GM23248 (cell line): ENCODE measurements around the gene HAUS6. TPM values are rescaled to one million over a fixed set of nuclear protein-coding genes. Genes with fewer than 3 reads are reported as not detected.
A peak's percentile ranks its signal among the peaks of the same experiment; 100 is the strongest.
"Not testable (repeated sequence)": the region's sequence is repeated elsewhere in the genome, so short reads cannot be mapped to it uniquely, and the experiment has no call there.

Experiments used
- DNase-seq: peaks from one replicate; pipeline ENCODE4 v3.0.0-alpha.2; 2015
- H2AFZ ChIP-seq: fragments of 200-600 bp; sonication (generic); 2 replicates; pipeline ENCODE4 v1.6.1; 2016; ENCODE audit warnings: antibody characterized with exemption
- H3F3A ChIP-seq: fragments of 200-600 bp; sonication (generic); 2 replicates; pipeline ENCODE4 v1.6.1; 2016; ENCODE audit warnings: mild to moderate bottlenecking, antibody characterized with exemption, mixed run types; ENCODE audit not compliant: insufficient read depth
- H3K27ac ChIP-seq: fragments of 200-600 bp; sonication (generic); 2 replicates; pipeline ENCODE4 v1.5.1; 2016; ENCODE audit warnings: mild to moderate bottlenecking
- H3K27me3 ChIP-seq: fragments of 200-600 bp; sonication (generic); replicated peaks from 2 replicates; pipeline ENCODE4 v1.6.1; 2016; ENCODE audit warnings: mild to moderate bottlenecking; ENCODE audit not compliant: insufficient read depth
- H3K36me3 ChIP-seq: fragments of 200-600 bp; sonication (generic); 2 replicates; pipeline ENCODE4 v1.6.1; 2016; ENCODE audit warnings: low read depth, mild to moderate bottlenecking
- H3K4me1 ChIP-seq: fragments of 200-600 bp; sonication (generic); 2 replicates; pipeline ENCODE4 v1.6.1; 2016; ENCODE audit warnings: mild to moderate bottlenecking; ENCODE audit not compliant: insufficient read depth
- H3K4me2 ChIP-seq: fragments of 200-600 bp; sonication (generic); one replicate; pipeline ENCODE4 v1.6.1; 2016; ENCODE audit warnings: mild to moderate bottlenecking; ENCODE audit not compliant: unreplicated experiment
- H3K4me3 ChIP-seq: fragments of 200-600 bp; sonication (generic); 2 replicates; pipeline ENCODE4 v1.5.1; 2016; ENCODE audit warnings: mild to moderate bottlenecking
- H3K79me2 ChIP-seq: fragments of 200-600 bp; sonication (generic); 2 replicates; pipeline ENCODE4 v1.6.1; 2016; ENCODE audit warnings: mild to moderate bottlenecking; ENCODE audit not compliant: insufficient read depth
- H3K9ac ChIP-seq: fragments of 200-600 bp; sonication (generic); 2 replicates; pipeline ENCODE4 v1.6.1; 2016; ENCODE audit warnings: mild to moderate bottlenecking
- H3K9me2 ChIP-seq: fragments of 200-600 bp; sonication (generic); 2 replicates; pipeline ENCODE4 v1.6.1; 2016; ENCODE audit warnings: mixed run types, mild to moderate bottlenecking, moderate library complexity; ENCODE audit not compliant: insufficient read depth
- H3K9me3 ChIP-seq: fragments of 200-600 bp; sonication (generic); one replicate; pipeline ENCODE4 v1.6.1; 2017; ENCODE audit warnings: low read depth
- H4K20me1 ChIP-seq: fragments of 200-600 bp; sonication (generic); 2 replicates; pipeline ENCODE4 v1.6.0; 2016; ENCODE audit not compliant: insufficient read depth
- EZH2 ChIP-seq: fragments of 200-600 bp; sonication (generic); IDR thresholded peaks from 2 replicates; pipeline ENCODE4 v1.6.1; 2018; ENCODE audit warnings: antibody characterized with exemption, mild to moderate bottlenecking; ENCODE audit not compliant: insufficient read depth, poor library complexity, severe bottlenecking
- EZH2phosphoT487 ChIP-seq: fragments of 200-600 bp; sonication (generic); IDR thresholded peaks from 2 replicates; pipeline ENCODE4 v1.6.1; 2018; ENCODE audit warnings: antibody characterized with exemption, moderate library complexity, mild to moderate bottlenecking, low read depth; ENCODE audit not compliant: insufficient read depth
- WGBS, 2 experiments: methylation state at CpG; one replicate each; pipeline ENCODE4 v1.1.6; 2015 to 2017; ENCODE audit warnings: low lambda C conversion rate in 2 of 2, low coverage in 1 of 2; ENCODE audit errors: missing lambda C conversion rate in 2 of 2; 5-methylcytosine and 5-hydroxymethylcytosine counted together
- in situ Hi-C: fragments of 300-500 bp; cut with MboI; formaldehyde crosslinking; loops from 2 replicates; pipeline ENCODE4 v1.15.0; 2020
- polyA plus RNA-seq: library from polyadenylated mRNA; unstranded; fragments of >200 nt; fragmentation: Nextera tagmentation; extraction: Ambion mirVana; gene quantifications from 2 replicates; pipeline ENCODE4 v1.2.1, GENCODE V29; 2016
- total RNA-seq: library from RNA; depleted of rRNA; stranded (reverse); fragments of >200 nt; shearing (Covaris generic); gene quantifications from 2 replicates; pipeline ENCODE4 v1.2.3, GENCODE V29; 2014

Gene HAUS6
- total and polyA plus RNA-seq, 2 experiments from 2014 or later: 7.7 to 12.5 TPM

DNA sequence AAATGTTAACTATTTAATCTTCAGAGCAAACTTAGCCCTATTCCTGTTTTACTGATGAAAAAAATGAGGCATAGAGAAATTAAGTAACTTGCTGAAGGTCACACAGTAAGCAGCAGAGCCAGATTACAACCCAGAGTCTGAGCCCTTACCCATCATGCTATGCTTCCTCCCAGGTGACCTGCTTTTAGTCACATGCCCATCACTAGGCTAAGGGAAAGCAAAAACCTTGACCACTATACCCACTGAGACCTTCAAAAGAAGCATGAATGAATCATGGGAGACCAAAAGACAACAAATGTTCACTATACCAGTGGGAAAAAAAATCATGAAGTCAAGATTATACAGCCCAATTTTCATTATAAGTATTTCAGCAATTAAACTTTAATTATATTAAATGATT, 5.3 kb upstream of the HAUS6 start:
- Histone ChIP-seq H3K4me2 (no peak overlapping the region), H3K36me3 (no peaks in the 10 kb centered on the region), H3K79me2 (no peaks in the 10 kb centered on the region), H3K9ac (no peak overlapping the region), H3F3A (peaks cover 24% of the 10 kb centered on the region; the same call in 1 of the 2 replicates), H3K27ac (no peak overlapping the region), H3K9me3 (no peaks in the 10 kb centered on the region), H3K9me2 (no peaks in the 10 kb centered on the region), H3K4me3 (no peak overlapping the region), H4K20me1 (no peaks in the 10 kb centered on the region), H2AFZ (no peak overlapping the region), H3K27me3 (no peaks in the 10 kb centered on the region), H3K4me1 (no peaks in the 10 kb centered on the region)
- in situ Hi-C loops: no loop called here
- DNase-seq: no peak
- TF ChIP-seq EZH2: no peak

DNA sequence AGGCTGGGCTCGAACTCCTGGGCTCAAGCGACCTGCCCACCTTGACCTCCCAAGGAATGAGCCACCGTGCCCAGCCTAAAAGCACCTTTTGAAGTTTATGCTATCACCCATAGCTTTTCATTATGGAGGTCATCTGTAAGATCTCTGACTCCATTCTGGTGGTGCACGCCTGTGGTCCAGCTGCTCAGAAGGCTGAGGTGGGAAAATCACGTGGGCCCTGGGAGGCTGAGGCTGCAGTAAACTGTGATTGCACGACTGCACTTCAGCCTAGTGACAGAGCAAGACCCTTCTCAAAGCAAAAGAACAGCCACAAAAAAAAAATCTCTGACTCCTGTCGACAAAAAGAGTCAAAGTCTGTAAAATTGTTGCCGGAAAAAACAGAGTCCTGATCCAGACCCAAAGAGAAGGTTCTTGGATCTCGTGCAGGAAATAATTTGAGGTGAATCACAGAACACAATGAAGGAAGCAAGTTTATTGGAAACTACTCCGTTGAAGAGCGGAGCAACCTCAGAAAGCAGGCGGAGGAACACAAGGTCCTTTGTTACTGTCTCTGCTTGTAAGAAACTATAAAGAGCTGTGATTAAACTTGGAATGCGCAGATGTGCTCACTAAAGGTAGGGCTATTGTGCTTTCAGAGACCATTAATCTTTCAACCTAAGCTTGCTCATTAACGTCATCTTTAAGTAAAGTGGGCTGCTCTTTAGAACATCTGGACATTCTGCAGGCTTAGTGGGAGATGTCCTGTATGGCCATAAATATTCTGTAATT, 2.0 kb upstream of the HAUS6 start:
- WGBS, 2 experiments: 32 to 33% methylated on average over 13 to 14 of the region's 14 CpGs
- TF ChIP-seq EZH2phosphoT487: no peak
- TF ChIP-seq EZH2: no peak
- H3K4me2 ChIP-seq: no peak overlapping the region
- peak overlapping the region; percentile 39 for H3K27ac ChIP-seq
- no peaks in the 10 kb centered on the region for H3K27me3 ChIP-seq
- no peaks in the 10 kb centered on the region for H3K36me3 ChIP-seq
- H3F3A ChIP-seq: 0 out of 2 replicates have a peak, but pooled peaks cover 13% of the 10 kb centered on the region
- 0 out of 2 replicates have a peak overlapping the region, but pooled peaks have one; percentile 19 for H3K9ac ChIP-seq
- H3K4me1 ChIP-seq: peaks cover 11% of the 10 kb centered on the region
- no peaks in the 10 kb centered on the region for H3K9me3 ChIP-seq
- H3K9me2 ChIP-seq: no peaks in the 10 kb centered on the region
- DNase-seq: peak; percentile 43
- peak overlapping the region; percentile 79 for H2AFZ ChIP-seq
- in situ Hi-C loops: no loop called here
- H3K79me2 ChIP-seq: peaks cover 28% of the 10 kb centered on the region
- H3K4me3 ChIP-seq: no peak overlapping the region
- no peaks in the 10 kb centered on the region for H4K20me1 ChIP-seq

DNA sequence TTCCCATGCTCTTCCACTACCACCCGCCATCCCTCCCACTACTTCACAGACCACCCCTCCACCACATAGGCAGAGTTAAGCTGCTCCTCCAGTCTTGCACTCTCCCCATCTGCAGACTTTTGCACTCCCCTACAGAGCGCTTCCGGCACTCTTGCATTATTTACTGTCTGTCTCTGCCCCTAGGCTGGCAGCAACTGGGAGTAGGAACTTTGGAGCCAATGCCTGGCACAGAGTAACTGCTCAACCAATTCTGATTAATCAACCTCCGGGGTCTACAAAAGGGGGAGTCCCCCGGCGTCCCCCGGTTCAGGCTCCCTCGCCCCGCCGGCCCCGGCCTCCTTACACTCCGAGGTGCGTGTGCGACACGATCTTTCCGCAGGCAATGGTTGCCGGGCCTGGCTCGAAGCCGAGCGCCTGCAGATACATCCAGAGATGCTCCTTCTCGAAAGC, 498 bp downstream of the HAUS6 start:
- DNase-seq: peak; percentile 62
- TF ChIP-seq EZH2phosphoT487 (no peak), EZH2 (no peak)
- peaks cover 50% of the 10 kb centered on the region for H3K79me2 ChIP-seq
- H3K4me2 ChIP-seq: peak overlapping the region; percentile 79
- H3K9ac ChIP-seq: peak overlapping the region; percentile 88
- no peaks in the 10 kb centered on the region for H3K9me2 ChIP-seq
- 0 to 3% methylated on average over 10 to 21 of the region's 21 CpGs for WGBS, 2 experiments
- H3K4me1 ChIP-seq: peaks cover 11% of the 10 kb centered on the region
- peak overlapping the region; percentile 97 for H3K4me3 ChIP-seq
- H4K20me1 ChIP-seq: no peaks in the 10 kb centered on the region
- H3K27ac ChIP-seq: peak overlapping the region; percentile 73
- no peaks in the 10 kb centered on the region for H3K36me3 ChIP-seq
- in situ Hi-C loops: no loop called here
- H3K27me3 ChIP-seq: no peaks in the 10 kb centered on the region
- H3F3A ChIP-seq: 0 out of 2 replicates have a peak, but pooled peaks cover 13% of the 10 kb centered on the region
- no peaks in the 10 kb centered on the region for H3K9me3 ChIP-seq
- H2AFZ ChIP-seq: peak overlapping the region; percentile 86

DNA sequence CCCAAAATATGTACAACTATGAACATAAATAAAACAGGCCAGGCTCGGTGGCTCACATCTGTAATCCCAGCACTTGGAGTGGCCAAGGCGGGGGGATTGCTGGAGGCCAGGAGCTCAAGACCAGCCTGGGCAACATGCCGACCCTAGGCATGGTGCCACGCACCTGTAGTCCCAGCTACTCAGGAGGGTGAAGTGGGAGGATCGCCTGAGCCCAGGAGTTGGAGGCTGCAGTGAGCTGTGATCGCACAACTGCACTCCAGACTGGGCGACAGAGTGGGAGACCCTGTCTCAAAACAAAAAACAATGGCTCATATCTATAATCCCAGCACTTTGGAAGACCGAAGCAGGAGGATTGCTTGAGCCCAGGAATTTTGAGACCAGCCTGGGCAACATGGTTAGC, 1.5 kb downstream of the HAUS6 start:
- H3K4me3 ChIP-seq: peak overlapping the region; percentile 97
- H2AFZ ChIP-seq: no peak overlapping the region
- H3F3A ChIP-seq: 0 out of 2 replicates have a peak, but pooled peaks cover 13% of the 10 kb centered on the region
- H3K27me3 ChIP-seq: no peaks in the 10 kb centered on the region
- H3K9me2 ChIP-seq: no peaks in the 10 kb centered on the region
- H3K9me3 ChIP-seq: no peaks in the 10 kb centered on the region
- 90 to 93% methylated on average over 8 of the region's 8 CpGs for WGBS, 2 experiments
- H3K27ac ChIP-seq: no peak overlapping the region
- TF ChIP-seq EZH2phosphoT487 (no peak), EZH2 (no peak)
- no peaks in the 10 kb centered on the region for H4K20me1 ChIP-seq
- no peaks in the 10 kb centered on the region for H3K36me3 ChIP-seq
- in situ Hi-C loops: no loop called here
- DNase-seq: no peak
- peaks cover 59% of the 10 kb centered on the region for H3K79me2 ChIP-seq
- peak overlapping the region; percentile 88 for H3K9ac ChIP-seq
- peaks cover 11% of the 10 kb centered on the region for H3K4me1 ChIP-seq
- H3K4me2 ChIP-seq: peak overlapping the region; percentile 79

DNA sequence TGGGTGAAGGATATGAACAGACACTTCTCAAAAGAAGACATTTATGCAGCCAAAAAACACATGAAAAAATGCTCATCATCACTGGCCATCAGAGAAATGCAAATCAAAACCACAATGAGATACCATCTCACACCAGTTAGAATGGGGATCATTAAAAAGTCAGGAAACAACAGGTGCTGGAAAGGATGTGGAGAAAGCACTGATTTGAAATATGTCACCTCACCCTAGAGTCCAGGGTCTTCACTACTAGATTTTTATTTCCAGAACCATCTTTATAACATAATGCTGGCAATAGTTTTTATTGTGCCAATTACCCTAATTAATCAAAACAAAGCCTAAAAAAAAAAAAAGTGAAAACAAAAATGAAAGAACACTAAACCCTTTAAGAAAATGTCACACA, 5.3 kb downstream of the HAUS6 start:
- H3F3A ChIP-seq, H4K20me1 ChIP-seq, H3K4me2 ChIP-seq, H3K9me2 ChIP-seq, DNase-seq, H2AFZ ChIP-seq, H3K9ac ChIP-seq, H3K27ac ChIP-seq, H3K27me3 ChIP-seq, H3K4me3 ChIP-seq, H3K9me3 ChIP-seq: not testable (repeated sequence)
- peaks cover 20% of the 10 kb centered on the region for H3K36me3 ChIP-seq
- H3K79me2 ChIP-seq: peaks cover 82% of the 10 kb centered on the region
- peaks cover 11% of the 10 kb centered on the region for H3K4me1 ChIP-seq
- in situ Hi-C loops: loop anchor here (10.0 to 25.0 kb wide), 2 partner anchors 77 to 340 kb away; no protein-coding TSS in a partner anchor
